ENCODE measurements around the gene ISG20L2. TPM values are rescaled to one million over a fixed set of nuclear protein-coding genes. Genes with fewer than 3 reads are reported as not detected.

ISG20L2 gene
- total and polyA plus RNA-seq, 2 donors (not counting 3 experiments of a cell fraction or from before 2014, with no cell fraction given): 33.2 to 35.3 TPM

GRCh38 chr1:156689035-156689952, 39.3 kb downstream of the ISG20L2 start:
- no TSS peak for BruUV-seq (replicated peaks)
- intact Hi-C loops (cut with micrococcal nuclease): loop anchor here (1.0 kb wide), 6 partner anchors 16 to 238 kb away; partner anchors contain the start of genes CRABP2, NTRK1 and PRCC
- no peaks in the 10 kb centered on the region for H3K9me3 ChIP-seq (replicated peaks; ENCODE audit: control insufficient read depth, insufficient read depth, low read length)
- TF ChIP-seq FOS (IDR thresholded peaks at IDR 0.05; ENCODE audit: borderline replicate concordance, insufficient read depth, low read length) (no peak), POLR2A (IDR thresholded peaks at IDR 0.05; ENCODE audit: low read depth, low read length) (no peak), POLR2AphosphoS5 (IDR thresholded peaks at IDR 0.05; ENCODE audit: insufficient read depth, low read depth, low read length) (no peak)
- TF ChIP-seq, protein P1, sequence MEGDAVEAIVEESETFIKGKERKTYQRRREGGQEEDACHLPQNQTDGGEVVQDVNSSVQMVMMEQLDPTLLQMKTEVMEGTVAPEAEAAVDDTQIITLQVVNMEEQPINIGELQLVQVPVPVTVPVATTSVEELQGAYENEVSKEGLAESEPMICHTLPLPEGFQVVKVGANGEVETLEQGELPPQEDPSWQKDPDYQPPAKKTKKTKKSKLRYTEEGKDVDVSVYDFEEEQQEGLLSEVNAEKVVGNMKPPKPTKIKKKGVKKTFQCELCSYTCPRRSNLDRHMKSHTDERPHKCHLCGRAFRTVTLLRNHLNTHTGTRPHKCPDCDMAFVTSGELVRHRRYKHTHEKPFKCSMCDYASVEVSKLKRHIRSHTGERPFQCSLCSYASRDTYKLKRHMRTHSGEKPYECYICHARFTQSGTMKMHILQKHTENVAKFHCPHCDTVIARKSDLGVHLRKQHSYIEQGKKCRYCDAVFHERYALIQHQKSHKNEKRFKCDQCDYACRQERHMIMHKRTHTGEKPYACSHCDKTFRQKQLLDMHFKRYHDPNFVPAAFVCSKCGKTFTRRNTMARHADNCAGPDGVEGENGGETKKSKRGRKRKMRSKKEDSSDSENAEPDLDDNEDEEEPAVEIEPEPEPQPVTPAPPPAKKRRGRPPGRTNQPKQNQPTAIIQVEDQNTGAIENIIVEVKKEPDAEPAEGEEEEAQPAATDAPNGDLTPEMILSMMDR (IDR thresholded peaks at IDR 0.05; ENCODE audit: extremely low read depth in 1 of 2, insufficient read depth in 1 of 2, low read depth in 1 of 2, low read length in 2 of 2): peak; percentile 87 to 93
- no peak overlapping the region for H3K9ac ChIP-seq (replicated peaks; ENCODE audit: extremely low read depth, insufficient read depth, low read length)
- no peaks in the 10 kb centered on the region for H3K36me3 ChIP-seq (ENCODE audit: control insufficient read depth in 2 of 2, extremely low read depth in 1 of 2, insufficient read depth in 2 of 2, low read length in 2 of 2)
- H3K4me2 ChIP-seq (ENCODE audit: insufficient read depth, low read length): peak overlapping the region; percentile 42
- no peaks in the 10 kb centered on the region for H3K79me2 ChIP-seq (ENCODE audit: control insufficient read depth, insufficient read depth, low read length)
- peak; percentile 98 for FAIRE-seq
- H3K4me1 ChIP-seq (ENCODE audit: control insufficient read depth, extremely low read depth, insufficient read depth, low read length): no peaks in the 10 kb centered on the region
- POLR2A ChIA-PET: interaction anchor here (0.9 to 1.1 kb wide), 3 partner anchors 15 to 39 kb away, joined by 3 to 6 read pairs (median 4); partner anchors contain the start of genes ISG20L2 and METTL25B
- CTCF ChIA-PET: interaction anchor here (0.6 to 16.7 kb wide), 67 partner anchors 11 to 401 kb away, joined by 3 to 546 read pairs (median 5); partner anchors contain the start of genes CRABP2, HAPLN2, HDGF and INSRR
- peaks cover 19 to 31% of the 10 kb centered on the region in 2 experiments for H3K27me3 ChIP-seq (ENCODE audit: control insufficient read depth in 2 of 2, insufficient read depth in 2 of 2, low read length in 2 of 2)
- dilution Hi-C loops (cut with MboI; ENCODE audit: extremely low pct_ligation_motif_present, low sequenced_read_pairs): no loop called here
- peak overlapping the region; percentile 55 for H2AFZ ChIP-seq (ENCODE audit: low read depth, low read length)
- peak; percentile 86 for DNase-seq (ENCODE audit: low read depth, low spot score)
- no peak overlapping the region for H3K27ac ChIP-seq (ENCODE audit: insufficient read depth, low read depth, low read length)
- H3K9me1 ChIP-seq (replicated peaks; ENCODE audit: control insufficient read depth, extremely low read depth, insufficient read depth, low read length): no peaks in the 10 kb centered on the region
- H3K4me3 ChIP-seq (replicated peaks in 1 of 3; ENCODE audit: insufficient read depth in 1 of 3, low read depth in 1 of 3, low read length in 3 of 3): no peak overlapping the region
- H4K20me1 ChIP-seq (replicated peaks; ENCODE audit: control insufficient read depth, extremely low read depth, insufficient read depth, low read length): no peaks in the 10 kb centered on the region

All from endothelial cell of umbilical vein (primary cell).